HG02588 (cell line): ENCODE data around the gene EHMT1.
"Not testable (repeated sequence)": the region's sequence is repeated elsewhere in the genome, so short reads cannot be mapped to it uniquely, and the experiment has no call there.

Experiments
- ATAC-seq: cut with Tn5 transposase; IDR thresholded peaks from one replicate; pipeline ENCODE4 v1.9.1; 2021; ENCODE audit warnings: mild to moderate bottlenecking, moderate library complexity; ENCODE audit not compliant: unreplicated experiment

The EHMT1 gene

GRCh38 chr9:137800196-137801022 lies 181.6 kb downstream of the EHMT1 start:
- no peak for ATAC-seq

- ATAC-seq: no peak
These were observed 182.2 kb downstream of the EHMT1 start for GRCh38 chr9:137801023-137801319.

DNA sequence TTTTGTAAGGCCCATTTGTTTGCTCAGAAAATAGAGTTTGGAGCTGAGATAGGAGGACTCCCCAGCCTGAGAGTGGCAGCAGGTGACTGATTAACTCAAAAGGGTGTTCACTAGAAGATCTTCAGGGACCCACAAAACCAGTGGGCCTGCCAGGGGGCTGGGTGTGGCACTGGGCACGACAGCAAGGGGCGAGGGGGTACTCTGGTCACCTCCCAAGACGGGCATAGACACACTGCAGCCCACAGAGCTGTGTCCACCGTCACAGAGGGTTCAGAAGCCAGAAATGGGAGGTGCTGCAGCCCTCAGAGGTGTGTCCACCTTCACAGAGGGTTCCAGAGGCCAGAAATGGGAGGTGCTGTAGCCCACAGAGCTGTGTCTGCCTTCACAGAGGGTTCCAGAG lies 183.2 kb downstream of the EHMT1 start:
- no peak for ATAC-seq

DNA sequence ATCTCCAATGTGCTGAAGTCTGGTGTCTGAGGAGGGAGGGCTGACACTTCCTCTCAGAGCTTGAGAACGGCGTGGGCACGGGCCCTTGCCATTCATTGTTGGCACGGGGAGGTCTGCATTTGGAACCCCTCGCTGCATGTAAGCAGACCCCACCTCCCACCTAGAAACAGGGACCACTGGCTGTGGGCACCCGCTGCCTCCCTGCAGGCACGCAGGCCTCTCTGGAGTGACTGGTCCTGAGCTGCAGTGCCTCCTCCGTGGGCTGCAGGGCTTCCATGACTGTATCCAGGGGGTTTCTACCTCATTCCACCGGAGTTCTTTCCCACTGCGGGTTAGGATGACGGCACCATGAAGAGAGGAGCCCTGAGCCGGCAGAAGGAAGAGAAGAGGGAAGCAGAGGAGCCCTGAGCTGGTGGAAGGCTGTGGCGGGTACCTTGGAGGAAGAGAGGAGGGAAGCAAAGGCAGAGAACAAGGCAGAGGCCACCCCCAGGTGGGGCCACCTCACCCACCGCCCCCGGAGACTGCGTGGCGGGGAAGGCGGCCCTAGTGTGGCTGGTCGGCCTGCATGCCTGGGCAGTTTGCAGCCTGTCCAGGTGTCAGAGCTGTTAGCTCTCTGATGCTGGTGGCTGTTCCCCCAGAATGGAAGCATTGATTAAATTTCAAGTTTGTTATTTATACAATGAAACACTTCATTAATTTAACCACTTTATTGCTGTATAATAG lies 183.9 kb downstream of the EHMT1 start:
- ATAC-seq: no peak

DNA sequence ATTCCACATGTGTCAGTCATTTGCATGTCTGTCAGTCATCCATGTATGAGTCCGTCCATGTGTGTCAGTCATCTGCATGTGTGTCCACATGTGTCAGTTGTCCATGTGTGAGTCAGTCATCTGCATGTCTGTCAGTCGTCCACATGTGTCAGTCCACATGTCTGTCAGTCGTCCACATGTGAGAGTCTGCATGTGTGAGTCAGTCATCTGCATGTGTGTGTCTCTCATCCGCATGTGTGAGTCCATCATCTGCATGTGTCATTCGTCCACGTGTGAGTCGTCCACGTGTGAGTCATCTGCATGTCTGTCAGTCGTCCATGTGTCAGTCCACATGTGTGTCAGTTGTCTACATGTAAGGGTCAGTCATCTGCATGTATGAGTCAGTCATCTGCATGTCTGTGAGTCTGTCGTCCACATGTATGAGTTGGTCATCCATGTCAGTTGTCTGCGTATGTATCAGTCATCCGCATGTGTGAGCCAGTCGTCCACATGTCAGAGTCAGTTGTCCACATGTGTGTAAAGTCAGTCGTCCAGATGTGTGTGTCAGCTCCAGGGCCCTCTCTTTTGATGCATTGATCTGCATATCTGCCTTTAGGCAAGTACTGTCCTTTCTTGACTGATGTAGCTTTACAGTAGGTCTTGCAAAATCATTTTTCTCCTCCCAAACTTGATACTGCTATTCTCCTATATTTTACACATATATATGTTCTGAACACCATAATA lies 186.3 kb downstream of the EHMT1 start:
- ATAC-seq: no peak

DNA sequence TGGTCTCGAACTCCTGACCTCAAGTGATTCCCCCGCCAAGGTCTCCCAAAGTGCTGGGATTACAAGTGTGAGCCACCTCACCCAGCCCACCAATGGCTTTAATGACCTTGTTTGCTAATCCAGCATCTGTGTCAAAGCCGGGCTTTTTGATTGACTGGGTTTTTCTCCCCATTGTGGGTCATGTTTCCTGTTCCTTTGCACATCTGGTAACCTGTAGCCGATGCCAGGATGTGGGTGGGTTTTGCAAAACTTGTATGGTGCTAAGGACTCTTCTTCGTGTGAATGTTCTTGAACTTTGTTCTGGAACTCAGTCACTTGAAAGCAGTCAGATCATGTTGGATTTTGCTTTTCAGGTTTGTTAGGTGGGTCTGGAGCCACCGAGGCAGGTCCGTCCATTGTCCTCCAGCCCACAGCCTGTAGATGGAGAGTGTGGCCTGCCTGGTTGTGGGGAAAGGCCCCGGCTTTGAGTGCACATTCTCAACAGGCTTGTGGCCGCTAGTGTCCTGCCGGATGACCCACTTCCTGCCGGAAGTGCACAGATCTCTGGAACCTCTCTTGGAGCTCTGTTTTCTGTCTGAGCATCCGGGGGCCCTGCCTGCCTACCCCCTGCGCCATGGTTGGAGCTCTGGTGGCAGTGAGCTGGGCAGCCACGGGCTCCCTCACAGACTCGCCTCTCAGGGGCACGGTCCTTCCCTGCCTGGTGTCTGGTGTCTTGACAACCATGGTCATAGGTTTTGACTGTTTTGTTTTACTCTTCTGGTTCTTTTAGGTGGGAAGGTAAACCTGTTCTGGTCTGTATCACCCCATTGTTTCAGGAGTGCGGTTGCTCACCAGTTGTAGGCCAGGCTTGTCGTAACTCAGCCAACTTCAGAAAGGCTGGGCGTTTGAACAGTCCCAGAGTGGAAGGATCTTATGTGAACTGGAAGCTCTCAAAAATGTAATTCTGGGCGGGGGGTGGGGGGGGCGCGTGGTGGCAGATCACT lies 189.2 kb downstream of the EHMT1 start:
- ATAC-seq: no peak

DNA sequence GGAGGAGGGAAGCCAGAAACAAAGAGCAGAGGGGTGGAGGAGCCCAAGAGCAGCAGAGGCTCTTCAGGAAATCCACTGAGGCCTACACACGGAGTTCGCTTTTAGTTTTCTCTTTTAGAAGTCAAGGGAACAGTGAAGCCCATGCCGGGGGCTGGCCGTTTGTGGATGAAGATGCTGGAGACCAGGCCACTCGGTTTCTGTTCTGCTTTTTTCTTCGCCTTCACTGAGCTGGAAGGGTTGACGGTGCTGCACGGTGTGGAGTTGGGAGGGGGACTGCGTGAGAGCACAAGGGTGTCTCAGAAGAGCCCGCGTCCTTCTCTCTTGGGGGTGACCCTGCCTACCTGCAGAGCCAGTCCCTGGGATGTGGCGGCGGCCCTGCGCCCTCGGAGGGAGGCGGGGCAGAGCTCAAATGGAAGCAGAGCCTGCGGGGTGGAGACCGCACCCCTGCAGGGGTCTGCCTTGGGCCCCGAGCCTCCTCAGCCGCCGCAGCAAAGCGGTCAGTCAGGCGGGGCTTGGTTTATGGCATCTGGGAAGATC lies 190.3 kb downstream of the EHMT1 start:
- ATAC-seq: no peak

- ATAC-seq: not testable (repeated sequence)
These were observed 191.1 kb downstream of the EHMT1 start for GRCh38 chr9:137809726-137810450.

DNA sequence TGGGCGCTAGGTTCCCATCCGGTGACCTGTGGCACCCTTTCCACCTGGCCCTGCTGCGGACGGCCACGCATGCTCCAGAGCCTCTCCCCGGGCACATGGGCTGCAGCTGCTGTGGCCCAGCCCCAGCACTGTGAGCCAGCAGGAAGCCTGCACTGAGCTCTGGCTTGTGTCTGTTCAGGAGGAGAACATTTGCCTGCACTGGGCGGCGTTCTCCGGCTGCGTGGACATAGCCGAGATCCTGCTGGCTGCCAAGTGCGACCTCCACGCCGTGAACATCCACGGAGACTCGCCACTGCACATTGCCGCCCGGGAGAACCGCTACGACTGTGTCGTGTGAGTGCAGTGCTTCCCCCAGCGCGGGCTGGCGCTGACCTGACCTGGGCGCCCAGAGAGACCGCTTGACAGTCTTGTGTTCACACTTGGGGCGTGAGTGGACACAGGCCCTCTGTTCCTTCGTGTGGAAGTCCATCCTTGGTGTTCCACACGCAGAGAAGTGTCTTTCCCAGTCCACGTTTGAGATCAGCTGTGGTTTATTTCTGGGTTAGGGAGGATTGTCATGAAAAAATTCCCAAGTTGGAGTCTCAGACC lies 192.6 kb downstream of the EHMT1 start:
- ATAC-seq: no peak

GRCh38 chr9:137812356-137813023 lies 193.7 kb downstream of the EHMT1 start:
- ATAC-seq: no peak

DNA sequence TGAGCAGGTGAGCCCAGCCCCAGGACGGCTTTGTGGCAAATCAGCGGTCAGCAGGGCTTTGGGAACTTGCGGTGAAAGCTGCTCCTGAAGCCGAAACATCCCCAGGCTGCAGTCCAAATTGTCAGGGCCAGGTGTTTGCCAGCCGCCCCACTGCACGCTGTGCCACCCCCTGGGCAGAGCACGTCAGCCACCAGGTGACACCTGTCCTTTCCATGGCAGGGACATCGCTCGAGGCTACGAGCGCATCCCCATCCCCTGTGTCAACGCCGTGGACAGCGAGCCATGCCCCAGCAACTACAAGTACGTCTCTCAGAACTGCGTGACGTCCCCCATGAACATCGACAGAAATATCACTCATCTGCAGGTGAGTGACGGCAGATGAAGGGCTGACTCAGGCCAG lies 194.4 kb downstream of the EHMT1 start:
- no peak for ATAC-seq

- ATAC-seq: no peak
These were observed 195.0 kb downstream of the EHMT1 start for GRCh38 chr9:137813651-137814415.

DNA sequence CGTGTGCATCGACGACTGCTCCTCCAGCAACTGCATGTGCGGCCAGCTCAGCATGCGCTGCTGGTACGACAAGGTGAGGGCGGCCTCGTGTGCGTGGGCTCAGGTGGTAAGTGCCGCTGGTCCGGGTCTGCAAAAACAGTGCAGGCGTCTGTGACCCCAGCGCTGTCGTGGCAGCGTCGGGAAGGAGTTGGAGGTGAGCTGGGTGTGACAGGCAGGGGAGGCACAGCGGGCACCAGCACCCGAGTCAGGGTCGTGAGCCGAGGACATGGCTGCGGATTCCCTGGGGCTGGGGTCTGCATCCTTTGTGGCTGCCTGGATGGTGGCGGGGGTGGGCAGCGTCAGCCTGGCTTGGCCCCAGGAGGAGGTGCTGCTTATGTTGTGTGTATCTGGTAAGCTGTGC lies 195.6 kb downstream of the EHMT1 start:
- no peak for ATAC-seq

- ATAC-seq: no peak
These were observed 196.0 kb downstream of the EHMT1 start for GRCh38 chr9:137814841-137815240.

DNA sequence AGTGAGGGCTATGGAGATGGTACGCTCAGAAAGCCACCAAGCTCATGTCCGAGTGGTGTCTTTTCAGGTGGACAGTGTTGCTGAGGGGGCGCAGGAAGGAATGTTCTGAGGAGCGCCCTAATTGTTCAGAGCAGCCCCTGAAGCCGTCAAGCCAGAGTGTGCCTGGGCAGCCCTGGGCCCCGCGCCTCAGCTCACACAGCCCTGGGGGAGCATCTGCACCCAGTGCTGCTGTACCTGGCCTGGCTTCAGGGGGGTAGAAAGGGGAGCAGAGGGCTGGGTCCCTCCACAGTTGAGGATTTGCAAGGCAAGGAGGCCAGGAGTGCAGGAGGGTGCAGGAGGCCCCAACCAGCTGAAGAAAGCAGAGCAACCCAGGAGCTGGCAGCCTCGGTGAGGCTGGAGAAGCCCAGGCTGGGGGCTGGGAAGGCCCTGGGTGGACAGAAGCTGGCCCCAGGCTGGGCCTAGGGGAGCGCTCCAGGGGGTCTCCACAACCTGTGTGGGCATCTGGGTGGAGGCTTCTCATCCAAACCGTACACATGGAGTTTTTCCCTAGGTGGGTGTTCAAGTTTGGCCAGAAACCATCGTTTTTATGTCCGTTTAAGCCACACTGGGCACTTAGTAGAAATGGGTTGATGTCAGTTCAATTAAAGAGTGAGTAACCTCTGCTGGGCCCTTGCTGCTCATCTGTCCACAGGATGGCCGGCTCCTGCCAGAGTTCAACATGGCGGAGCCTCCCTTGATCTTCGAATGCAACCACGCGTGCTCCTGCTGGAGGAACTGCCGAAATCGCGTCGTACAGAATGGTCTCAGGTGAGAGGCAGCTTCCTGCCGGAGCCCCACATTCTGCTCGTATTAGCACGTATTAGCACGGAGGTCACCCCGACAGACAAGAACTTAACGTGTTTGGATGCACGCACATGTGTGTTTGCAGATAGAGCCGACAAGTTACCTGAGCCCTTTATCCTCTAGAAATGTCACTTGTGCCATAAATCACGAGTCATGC lies 196.8 kb downstream of the EHMT1 start:
- no peak for ATAC-seq

DNA sequence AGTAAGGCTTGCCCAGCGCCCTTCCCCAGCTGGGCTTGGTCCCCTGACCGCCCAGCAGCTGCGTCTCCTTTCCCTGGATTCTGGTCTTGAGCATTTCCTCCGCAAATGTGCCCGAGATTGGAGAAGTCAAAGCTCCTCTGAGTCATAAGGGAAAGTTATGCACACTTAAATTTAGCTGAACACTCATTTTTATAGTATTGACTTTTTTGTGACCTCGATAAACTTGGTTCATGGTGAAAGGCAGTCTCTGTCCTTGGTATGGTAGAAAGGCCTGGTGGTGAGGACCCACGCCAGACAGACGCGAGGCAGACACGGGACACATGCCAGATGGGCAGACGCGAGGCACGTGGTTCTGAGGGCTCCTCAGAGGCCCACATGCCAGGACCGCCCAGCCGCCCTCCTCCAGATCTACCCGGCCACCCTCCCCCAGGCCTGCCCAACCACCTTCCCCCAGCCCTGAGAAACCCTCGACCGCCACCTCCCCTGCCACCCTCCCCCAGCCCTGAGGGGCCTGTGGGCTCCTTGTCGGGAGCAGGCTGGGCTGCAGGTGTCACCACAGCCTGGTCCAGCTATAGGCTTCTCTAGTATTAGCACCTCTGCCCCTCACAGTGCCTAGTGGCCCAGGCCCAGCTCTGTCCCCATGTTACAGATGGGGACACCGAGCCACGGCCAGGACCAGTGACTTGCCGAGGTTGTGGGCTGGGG lies 197.9 kb downstream of the EHMT1 start:
- no peak for ATAC-seq
